Measurements from ENCODE around the gene CLDN14.

DNA sequence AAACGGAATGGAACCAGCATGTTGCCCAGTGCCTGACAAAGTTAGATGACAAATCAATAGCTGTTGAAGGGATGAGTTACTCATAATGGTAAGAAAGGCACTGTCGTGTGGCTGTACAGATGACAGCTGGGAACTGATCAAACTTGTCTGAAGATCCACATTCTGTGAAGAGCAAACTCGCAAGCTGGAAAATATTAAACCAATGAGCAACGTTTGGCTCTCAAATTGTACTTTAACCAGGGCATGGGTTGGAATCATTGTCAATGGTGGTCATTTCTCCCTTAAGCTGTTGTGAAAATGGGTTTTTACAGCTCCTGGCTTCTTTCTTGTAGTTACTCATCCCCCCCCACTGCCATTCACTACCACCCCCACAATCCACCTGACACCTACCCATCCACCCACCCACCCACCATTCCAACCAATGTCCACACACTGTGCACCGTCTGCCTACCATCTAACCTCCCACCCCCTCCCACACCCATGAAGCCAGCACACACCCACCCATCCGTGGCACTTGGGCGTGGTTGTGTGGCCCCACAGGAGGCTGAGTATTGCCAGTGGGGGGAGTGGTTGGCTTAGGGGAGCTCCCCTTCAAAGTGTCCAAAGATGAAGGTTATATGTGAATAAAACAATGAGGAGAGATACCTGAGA lies 46.7 kb downstream of the CLDN14 start:
- TF ChIP-seq ZNF274 (IDR thresholded peaks at IDR 0.05; ENCODE audit: low read depth, low read length): no peak
- TF ChIP-seq SUZ12 (IDR thresholded peaks at IDR 0.05; ENCODE audit: extremely low read depth, insufficient read depth, insufficient read length): no peak
